ENCODE results near the gene CYP2F1. TPM values are rescaled to one million over a fixed set of nuclear protein-coding genes. Genes with fewer than 3 reads are reported as not detected.

CYP2F1 gene
- total and polyA plus RNA-seq, 2 of the 13 experiments (the other 11 are each of a cell fraction or from before 2014, with no cell fraction given), result not detected

DNA sequence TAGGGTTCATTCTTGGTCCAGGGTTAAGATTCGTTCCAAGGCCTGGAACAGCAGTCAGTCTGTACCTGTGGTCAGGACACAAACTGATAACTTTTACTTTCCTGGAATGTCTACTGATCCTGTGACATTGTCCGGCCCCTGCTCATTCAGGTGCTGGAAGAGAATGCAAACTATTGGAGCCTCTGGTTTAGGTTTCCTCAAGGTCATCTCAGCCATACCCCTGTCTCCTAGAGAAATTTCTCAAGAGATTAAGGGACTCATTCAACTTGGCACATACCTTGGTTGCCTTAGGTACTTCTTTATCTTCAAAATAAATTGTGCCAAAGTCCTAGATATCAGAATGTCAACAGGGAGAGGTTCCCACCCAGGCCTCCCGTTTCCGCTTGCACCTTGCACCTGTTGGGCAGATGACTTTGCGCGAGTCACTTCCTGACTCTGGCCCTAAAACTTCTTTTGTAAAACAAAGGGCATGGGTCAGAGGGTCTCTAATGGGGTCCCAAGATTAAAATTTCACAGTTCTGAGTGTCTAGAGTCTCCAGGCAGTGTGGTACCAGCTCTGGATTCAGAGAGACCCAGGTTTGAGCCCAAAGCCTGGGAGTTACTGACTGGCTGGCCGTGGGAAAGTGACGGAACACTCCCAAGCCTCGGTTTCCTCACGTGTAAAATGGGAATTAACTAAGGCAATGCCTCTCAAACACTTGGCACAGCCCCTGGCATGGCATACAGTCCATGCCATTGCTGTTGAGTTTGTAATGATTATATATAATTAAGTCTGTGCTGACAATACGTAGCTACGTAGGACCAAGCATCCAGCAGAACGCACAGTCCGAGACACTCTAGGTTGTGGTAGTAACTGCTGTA, 52.9 kb downstream of the CYP2F1 start (continued):
- TF ChIP-seq, protein P1, sequence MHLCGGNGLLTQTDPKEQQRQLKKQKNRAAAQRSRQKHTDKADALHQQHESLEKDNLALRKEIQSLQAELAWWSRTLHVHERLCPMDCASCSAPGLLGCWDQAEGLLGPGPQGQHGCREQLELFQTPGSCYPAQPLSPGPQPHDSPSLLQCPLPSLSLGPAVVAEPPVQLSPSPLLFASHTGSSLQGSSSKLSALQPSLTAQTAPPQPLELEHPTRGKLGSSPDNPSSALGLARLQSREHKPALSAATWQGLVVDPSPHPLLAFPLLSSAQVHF (CRISPR knock-in tag; IDR thresholded peaks at IDR 0.05), result no peak
- TF ChIP-seq, protein P2, sequence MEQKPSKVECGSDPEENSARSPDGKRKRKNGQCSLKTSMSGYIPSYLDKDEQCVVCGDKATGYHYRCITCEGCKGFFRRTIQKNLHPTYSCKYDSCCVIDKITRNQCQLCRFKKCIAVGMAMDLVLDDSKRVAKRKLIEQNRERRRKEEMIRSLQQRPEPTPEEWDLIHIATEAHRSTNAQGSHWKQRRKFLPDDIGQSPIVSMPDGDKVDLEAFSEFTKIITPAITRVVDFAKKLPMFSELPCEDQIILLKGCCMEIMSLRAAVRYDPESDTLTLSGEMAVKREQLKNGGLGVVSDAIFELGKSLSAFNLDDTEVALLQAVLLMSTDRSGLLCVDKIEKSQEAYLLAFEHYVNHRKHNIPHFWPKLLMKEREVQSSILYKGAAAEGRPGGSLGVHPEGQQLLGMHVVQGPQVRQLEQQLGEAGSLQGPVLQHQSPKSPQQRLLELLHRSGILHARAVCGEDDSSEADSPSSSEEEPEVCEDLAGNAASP (CRISPR knock-in tag; IDR thresholded peaks at IDR 0.05; ENCODE audit: borderline replicate concordance), result 0 out of 2 replicates have a peak, but pooled peaks have one; percentile 20
- 0 out of 2 replicates have a peak, but pooled peaks have one; percentile 9 for TF ChIP-seq ISL2 (CRISPR knock-in tag; IDR thresholded peaks at IDR 0.05)
- TF ChIP-seq, protein P3, sequence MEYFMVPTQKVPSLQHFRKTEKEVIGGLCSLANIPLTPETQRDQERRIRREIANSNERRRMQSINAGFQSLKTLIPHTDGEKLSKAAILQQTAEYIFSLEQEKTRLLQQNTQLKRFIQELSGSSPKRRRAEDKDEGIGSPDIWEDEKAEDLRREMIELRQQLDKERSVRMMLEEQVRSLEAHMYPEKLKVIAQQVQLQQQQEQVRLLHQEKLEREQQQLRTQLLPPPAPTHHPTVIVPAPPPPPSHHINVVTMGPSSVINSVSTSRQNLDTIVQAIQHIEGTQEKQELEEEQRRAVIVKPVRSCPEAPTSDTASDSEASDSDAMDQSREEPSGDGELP (IDR thresholded peaks at IDR 0.05; ENCODE audit: borderline replicate concordance, low read depth), result peak; percentile 36; the same call in 1 of the 2 replicates
- TF ChIP-seq KDM2A (CRISPR knock-in tag; IDR thresholded peaks at IDR 0.05; ENCODE audit: borderline replicate concordance, low read depth), result peak; percentile 3; the same call in 1 of the 2 replicates
- TF ChIP-seq HOXA3 (CRISPR knock-in tag; IDR thresholded peaks at IDR 0.05), result 0 out of 2 replicates have a peak, but pooled peaks have one; percentile 48
- TF ChIP-seq GATAD2A (CRISPR knock-in tag; IDR thresholded peaks at IDR 0.05), result peak; percentile 66; the same call in 1 of the 2 replicates
- TF ChIP-seq ZNF724P (CRISPR knock-in tag; IDR thresholded peaks at IDR 0.05; ENCODE audit: borderline replicate concordance), result no peak
- TF ChIP-seq, protein P4, sequence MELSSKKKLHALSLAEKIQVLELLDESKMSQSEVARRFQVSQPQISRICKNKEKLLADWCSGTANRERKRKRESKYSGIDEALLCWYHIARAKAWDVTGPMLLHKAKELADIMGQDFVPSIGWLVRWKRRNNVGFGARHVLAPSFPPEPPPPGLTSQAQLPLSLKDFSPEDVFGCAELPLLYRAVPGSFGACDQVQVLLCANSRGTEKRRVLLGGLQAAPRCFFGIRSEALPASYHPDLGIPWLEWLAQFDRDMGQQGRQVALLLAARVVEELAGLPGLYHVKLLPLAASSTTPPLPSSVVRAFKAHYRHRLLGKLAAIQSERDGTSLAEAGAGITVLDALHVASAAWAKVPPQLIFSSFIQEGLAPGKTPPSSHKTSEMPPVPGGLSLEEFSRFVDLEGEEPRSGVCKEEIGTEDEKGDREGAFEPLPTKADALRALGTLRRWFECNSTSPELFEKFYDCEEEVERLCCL (CRISPR knock-in tag; IDR thresholded peaks at IDR 0.05; ENCODE audit: borderline replicate concordance), result no peak
- TF ChIP-seq NCOA2 (CRISPR knock-in tag; IDR thresholded peaks at IDR 0.05), result peak; percentile 63
- 0 out of 2 replicates have a peak, but pooled peaks have one; percentile 34 for TF ChIP-seq HDAC1 (CRISPR knock-in tag; IDR thresholded peaks at IDR 0.05)
- TF ChIP-seq FOXA1 (IDR thresholded peaks at IDR 0.05), result no peak
- peak; percentile 75 for TF ChIP-seq FOXA1 (CRISPR knock-in tag; IDR thresholded peaks at IDR 0.05)
- no peak for TF ChIP-seq ZNF484 (CRISPR knock-in tag; IDR thresholded peaks at IDR 0.05; ENCODE audit: borderline replicate concordance, low read depth)
- TF ChIP-seq, protein P5, sequence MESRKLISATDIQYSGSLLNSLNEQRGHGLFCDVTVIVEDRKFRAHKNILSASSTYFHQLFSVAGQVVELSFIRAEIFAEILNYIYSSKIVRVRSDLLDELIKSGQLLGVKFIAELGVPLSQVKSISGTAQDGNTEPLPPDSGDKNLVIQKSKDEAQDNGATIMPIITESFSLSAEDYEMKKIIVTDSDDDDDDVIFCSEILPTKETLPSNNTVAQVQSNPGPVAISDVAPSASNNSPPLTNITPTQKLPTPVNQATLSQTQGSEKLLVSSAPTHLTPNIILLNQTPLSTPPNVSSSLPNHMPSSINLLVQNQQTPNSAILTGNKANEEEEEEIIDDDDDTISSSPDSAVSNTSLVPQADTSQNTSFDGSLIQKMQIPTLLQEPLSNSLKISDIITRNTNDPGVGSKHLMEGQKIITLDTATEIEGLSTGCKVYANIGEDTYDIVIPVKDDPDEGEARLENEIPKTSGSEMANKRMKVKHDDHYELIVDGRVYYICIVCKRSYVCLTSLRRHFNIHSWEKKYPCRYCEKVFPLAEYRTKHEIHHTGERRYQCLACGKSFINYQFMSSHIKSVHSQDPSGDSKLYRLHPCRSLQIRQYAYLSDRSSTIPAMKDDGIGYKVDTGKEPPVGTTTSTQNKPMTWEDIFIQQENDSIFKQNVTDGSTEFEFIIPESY (CRISPR knock-in tag; IDR thresholded peaks at IDR 0.05), result 0 out of 2 replicates have a peak, but pooled peaks have one; percentile 34
- TF ChIP-seq, protein P6, sequence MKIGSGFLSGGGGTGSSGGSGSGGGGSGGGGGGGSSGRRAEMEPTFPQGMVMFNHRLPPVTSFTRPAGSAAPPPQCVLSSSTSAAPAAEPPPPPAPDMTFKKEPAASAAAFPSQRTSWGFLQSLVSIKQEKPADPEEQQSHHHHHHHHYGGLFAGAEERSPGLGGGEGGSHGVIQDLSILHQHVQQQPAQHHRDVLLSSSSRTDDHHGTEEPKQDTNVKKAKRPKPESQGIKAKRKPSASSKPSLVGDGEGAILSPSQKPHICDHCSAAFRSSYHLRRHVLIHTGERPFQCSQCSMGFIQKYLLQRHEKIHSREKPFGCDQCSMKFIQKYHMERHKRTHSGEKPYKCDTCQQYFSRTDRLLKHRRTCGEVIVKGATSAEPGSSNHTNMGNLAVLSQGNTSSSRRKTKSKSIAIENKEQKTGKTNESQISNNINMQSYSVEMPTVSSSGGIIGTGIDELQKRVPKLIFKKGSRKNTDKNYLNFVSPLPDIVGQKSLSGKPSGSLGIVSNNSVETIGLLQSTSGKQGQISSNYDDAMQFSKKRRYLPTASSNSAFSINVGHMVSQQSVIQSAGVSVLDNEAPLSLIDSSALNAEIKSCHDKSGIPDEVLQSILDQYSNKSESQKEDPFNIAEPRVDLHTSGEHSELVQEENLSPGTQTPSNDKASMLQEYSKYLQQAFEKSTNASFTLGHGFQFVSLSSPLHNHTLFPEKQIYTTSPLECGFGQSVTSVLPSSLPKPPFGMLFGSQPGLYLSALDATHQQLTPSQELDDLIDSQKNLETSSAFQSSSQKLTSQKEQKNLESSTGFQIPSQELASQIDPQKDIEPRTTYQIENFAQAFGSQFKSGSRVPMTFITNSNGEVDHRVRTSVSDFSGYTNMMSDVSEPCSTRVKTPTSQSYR (CRISPR knock-in tag; IDR thresholded peaks at IDR 0.05; ENCODE audit: borderline replicate concordance), result no peak
- TF ChIP-seq ETV5 (CRISPR knock-in tag; IDR thresholded peaks at IDR 0.05; ENCODE audit: borderline replicate concordance), result peak; percentile 96
- peak; percentile 58 for TF ChIP-seq RARA (CRISPR knock-in tag; IDR thresholded peaks at IDR 0.05)
- TF ChIP-seq SOX5 (CRISPR knock-in tag; IDR thresholded peaks at IDR 0.05; ENCODE audit: borderline replicate concordance), result peak; percentile 51; the same call in 1 of the 2 replicates
- TF ChIP-seq MYNN (CRISPR knock-in tag; IDR thresholded peaks at IDR 0.05; ENCODE audit: low read depth), result no peak

All from HepG2 (cell line).